Measurements from ENCODE around the gene PLXND1.
"Not testable (repeated sequence)": the region's sequence is repeated elsewhere in the genome, so short reads cannot be mapped to it uniquely, and the experiment has no call there.

The PLXND1 gene, protein sequence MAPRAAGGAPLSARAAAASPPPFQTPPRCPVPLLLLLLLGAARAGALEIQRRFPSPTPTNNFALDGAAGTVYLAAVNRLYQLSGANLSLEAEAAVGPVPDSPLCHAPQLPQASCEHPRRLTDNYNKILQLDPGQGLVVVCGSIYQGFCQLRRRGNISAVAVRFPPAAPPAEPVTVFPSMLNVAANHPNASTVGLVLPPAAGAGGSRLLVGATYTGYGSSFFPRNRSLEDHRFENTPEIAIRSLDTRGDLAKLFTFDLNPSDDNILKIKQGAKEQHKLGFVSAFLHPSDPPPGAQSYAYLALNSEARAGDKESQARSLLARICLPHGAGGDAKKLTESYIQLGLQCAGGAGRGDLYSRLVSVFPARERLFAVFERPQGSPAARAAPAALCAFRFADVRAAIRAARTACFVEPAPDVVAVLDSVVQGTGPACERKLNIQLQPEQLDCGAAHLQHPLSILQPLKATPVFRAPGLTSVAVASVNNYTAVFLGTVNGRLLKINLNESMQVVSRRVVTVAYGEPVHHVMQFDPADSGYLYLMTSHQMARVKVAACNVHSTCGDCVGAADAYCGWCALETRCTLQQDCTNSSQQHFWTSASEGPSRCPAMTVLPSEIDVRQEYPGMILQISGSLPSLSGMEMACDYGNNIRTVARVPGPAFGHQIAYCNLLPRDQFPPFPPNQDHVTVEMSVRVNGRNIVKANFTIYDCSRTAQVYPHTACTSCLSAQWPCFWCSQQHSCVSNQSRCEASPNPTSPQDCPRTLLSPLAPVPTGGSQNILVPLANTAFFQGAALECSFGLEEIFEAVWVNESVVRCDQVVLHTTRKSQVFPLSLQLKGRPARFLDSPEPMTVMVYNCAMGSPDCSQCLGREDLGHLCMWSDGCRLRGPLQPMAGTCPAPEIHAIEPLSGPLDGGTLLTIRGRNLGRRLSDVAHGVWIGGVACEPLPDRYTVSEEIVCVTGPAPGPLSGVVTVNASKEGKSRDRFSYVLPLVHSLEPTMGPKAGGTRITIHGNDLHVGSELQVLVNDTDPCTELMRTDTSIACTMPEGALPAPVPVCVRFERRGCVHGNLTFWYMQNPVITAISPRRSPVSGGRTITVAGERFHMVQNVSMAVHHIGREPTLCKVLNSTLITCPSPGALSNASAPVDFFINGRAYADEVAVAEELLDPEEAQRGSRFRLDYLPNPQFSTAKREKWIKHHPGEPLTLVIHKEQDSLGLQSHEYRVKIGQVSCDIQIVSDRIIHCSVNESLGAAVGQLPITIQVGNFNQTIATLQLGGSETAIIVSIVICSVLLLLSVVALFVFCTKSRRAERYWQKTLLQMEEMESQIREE (N-terminal part only)

GRCh38 chr3:129606636-129607390, at the start of gene PLXND1:
PLXND1 (minus strand) TSS chr3:129606676; CDS start chr3:129606639, 37 bp downstream.
- peak; percentile 75 to 85 for DNase-seq

DNA sequence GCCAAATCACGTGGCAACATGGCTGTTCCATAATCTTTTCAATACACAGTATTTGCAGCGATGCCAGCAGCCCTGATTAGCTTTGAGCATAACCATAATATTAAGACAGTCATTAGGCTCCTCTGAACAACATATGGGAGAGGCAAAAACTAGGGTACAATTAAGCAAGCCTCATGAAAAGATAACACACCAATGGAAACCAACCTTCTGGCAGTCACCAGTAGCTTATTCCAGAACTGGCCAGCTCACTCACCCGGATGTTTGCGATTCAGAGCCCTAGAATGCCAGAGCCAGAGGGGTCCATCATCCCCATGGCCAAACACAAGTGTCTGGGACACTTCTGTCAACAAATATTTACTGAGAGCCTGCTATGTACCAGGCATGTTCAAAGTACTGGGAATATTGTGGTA, 48.8 kb upstream of the PLXND1 start:
- no peak for DNase-seq

GRCh38 chr3:129654131-129654530, 47.7 kb upstream of the PLXND1 start:
- no peak for DNase-seq

- DNase-seq, result no peak
These were observed 46.5 kb upstream of the PLXND1 start for GRCh38 chr3:129653019-129653418.

- DNase-seq, result no peak
These were observed 45.1 kb upstream of the PLXND1 start for GRCh38 chr3:129651435-129652202.

- peak; percentile 82 to 86 for DNase-seq
These were observed 43.9 kb upstream of the PLXND1 start for GRCh38 chr3:129650256-129650872.

- no peak for DNase-seq
These were observed 41.9 kb upstream of the PLXND1 start for GRCh38 chr3:129648391-129648790.

- DNase-seq, result peak; percentile 92 to 93
These were observed 38.8 kb upstream of the PLXND1 start for GRCh38 chr3:129645286-129645685.

DNA sequence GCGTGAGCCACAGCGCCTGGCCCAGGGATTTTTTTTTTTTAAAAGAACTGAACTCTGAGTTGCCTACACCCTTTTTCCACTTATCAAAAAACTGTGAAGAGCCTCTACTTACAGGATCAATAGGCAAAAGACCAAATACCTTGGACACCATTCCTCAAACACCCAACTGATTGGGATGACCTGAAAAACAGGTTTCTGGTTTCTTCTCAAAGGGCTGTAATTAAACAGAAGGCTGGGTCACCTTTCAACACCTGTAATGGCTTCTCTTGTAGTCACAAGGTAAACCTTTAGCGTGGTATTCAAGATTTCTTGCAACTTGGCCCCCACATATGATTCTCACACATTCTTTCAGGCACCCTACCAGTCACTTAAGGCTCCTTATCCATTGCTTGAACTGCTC, 38.4 kb upstream of the PLXND1 start:
- DNase-seq, result no peak

- DNase-seq, result not testable (repeated sequence)
These were observed 35.2 kb upstream of the PLXND1 start for GRCh38 chr3:129641567-129642260.

DNA sequence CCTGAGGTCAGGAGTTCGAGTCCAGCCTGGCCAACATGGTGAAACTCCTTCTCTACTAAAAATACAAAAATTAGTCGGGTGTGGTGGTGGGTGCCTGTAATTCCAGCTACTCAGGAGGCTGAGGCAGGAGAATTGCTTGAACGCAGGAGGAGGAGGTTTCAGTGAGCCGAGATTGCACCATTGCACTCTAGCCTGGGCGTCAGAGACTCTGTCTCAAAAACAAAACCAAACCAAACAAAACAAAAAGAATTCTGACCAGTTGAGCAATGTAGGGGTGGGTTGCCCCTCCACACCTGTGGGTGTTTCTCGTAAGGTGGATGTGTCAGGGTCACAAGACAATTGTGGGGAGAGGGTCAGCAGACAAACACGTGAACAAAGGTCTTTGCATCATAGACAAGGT, 34.5 kb upstream of the PLXND1 start:
- not testable (repeated sequence) for DNase-seq

GRCh38 chr3:129638481-129638880, 32.0 kb upstream of the PLXND1 start:
- no peak for DNase-seq

- DNase-seq, result no peak
These were observed 29.6 kb upstream of the PLXND1 start for GRCh38 chr3:129636082-129636481.

DNA sequence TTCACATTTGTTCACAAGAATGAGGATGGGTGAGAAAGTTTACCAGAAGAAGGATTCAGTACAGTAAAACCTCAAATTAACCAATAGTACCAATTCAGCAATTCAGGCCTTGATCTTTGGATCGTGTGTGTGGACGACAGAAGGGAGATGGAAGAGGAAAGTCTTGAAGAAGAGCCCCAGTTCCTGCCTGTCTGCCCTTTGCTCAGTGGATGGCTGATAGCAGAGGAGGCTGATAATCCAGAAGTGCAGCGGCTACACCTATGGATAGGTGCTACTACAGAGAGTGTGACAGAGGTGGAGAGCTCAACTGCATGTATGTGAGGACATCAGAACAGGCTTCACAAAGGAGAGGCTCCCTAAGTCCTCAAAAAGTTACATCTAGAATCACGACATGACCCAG, 29.2 kb upstream of the PLXND1 start:
- DNase-seq, result no peak

- DNase-seq, result no peak
These were observed 27.4 kb upstream of the PLXND1 start for GRCh38 chr3:129633751-129634481.

GRCh38 chr3:129632977-129633376, 26.5 kb upstream of the PLXND1 start:
- DNase-seq, result no peak

DNA sequence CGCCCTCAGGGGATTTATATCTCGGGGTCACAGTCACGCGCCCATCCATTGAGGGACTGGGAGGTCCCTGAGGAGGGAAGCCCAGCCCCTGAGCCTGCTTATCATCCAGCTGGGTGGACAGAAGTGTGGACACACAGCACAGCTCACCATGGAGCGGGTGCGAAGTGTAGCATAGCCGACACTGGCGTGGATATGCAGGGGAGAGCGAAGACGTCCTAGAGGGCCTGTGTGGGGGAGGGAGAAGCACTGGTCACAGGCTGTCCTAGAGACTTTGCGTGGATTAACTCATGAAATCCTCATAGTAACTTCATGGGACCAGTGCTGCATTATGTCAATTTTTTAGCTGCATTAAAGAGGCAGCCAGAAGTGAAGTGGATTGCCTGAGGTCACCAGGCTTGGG, 26.1 kb upstream of the PLXND1 start:
- DNase-seq, result no peak

GRCh38 chr3:129632056-129632455, 25.6 kb upstream of the PLXND1 start:
- no peak for DNase-seq

- no peak for DNase-seq
These were observed 22.5 kb upstream of the PLXND1 start for GRCh38 chr3:129629011-129629410.

- no peak for DNase-seq
These were observed 21.7 kb upstream of the PLXND1 start for GRCh38 chr3:129628169-129628522.
